Heart right ventricle (tissue), 16 donors: Measurements from ENCODE around the gene DMC1. TPM values are rescaled to one million over a fixed set of nuclear protein-coding genes. Genes with fewer than 3 reads are reported as not detected.

Experiments
- ATAC-seq, 8 donors: fragments of 200-7000 bp; cut with Tn5 transposase; one replicate each; pipeline ENCODE4 v1.9.1; 2020; ENCODE audit warnings: mild to moderate bottlenecking in 8 of 8, moderate library complexity in 8 of 8, moderate number of reproducible peaks in 1 of 8
- DNase-seq, 2 donors: peaks; one replicate each; pipeline ENCODE4 v3.0.0-alpha.2; 2020
- H3K27ac ChIP-seq, 10 donors: fragments of 200-600 bp; sonication (generic) in 2 of 10; one replicate each; pipeline versions ENCODE4 v1.5.0 to v1.8.0; 2020 to 2022; ENCODE audit warnings: mild to moderate bottlenecking in 3 of 10
- H3K27me3 ChIP-seq, 7 donors: fragments of 200-600 bp; one replicate each; pipeline ENCODE4 v1.8.0; 2021 to 2022; ENCODE audit warnings: mild to moderate bottlenecking in 2 of 7
- H3K36me3 ChIP-seq, 9 donors: fragments of 200-600 bp; sonication (generic) in 1 of 9; one replicate each; pipeline versions ENCODE4 v1.5.0 to v1.8.0; 2020 to 2022; ENCODE audit warnings: mild to moderate bottlenecking in 2 of 9
- H3K4me1 ChIP-seq, 9 donors: fragments of 200-600 bp; sonication (generic) in 1 of 9; one replicate each; pipeline versions ENCODE4 v1.5.0 to v1.8.0; 2020 to 2022; ENCODE audit warnings: mild to moderate bottlenecking in 4 of 9
- H3K4me3 ChIP-seq, 10 donors: fragments of 200-600 bp; sonication (generic) in 2 of 10; one replicate each; pipeline versions ENCODE4 v1.5.0 to v1.8.0; 2020 to 2022; ENCODE audit warnings: mild to moderate bottlenecking in 7 of 10, moderate library complexity in 2 of 10
- H3K9me3 ChIP-seq, 11 donors: fragments of 200-600 bp in 10 of 11; sonication (generic) in 2 of 11; one replicate each; pipeline versions ENCODE4 v1.5.0 to v1.8.0; 2013 to 2022; ENCODE audit warnings: mild to moderate bottlenecking in 2 of 11, control low read depth in 1 of 11, moderate library complexity in 1 of 11
- CTCF ChIP-seq, 9 donors: fragments of 200-600 bp; sonication (generic) in 2 of 9; IDR thresholded peaks; one replicate each; pipeline versions ENCODE4 v1.5.0 to v1.8.0; 2021 to 2022; ENCODE audit warnings: antibody characterized with exemption in 9 of 9, mild to moderate bottlenecking in 5 of 9, moderate library complexity in 1 of 9
- WGBS, 2 donors: extraction: QIAGEN DNeasy Blood & Tissue Kit; methylation state at CpG; one replicate each; pipeline ENCODE4 v1.1.7; 2013; ENCODE audit warnings: inconsistent platforms in 1 of 2; 5-methylcytosine and 5-hydroxymethylcytosine counted together
- intact Hi-C, 10 donors: fragments of 100-400 bp; cut with DNase I; formaldehyde crosslinking; loops; one replicate each; pipeline versions ENCODE4 v1.11.1 to v1.14.2; 2022
- polyA plus RNA-seq, 2 donors: library from polyadenylated mRNA; stranded (reverse); fragments of 200-250 nt; gene quantifications; one replicate each; pipeline ENCODE4 v1.2.3, GENCODE V29; 2013
- total RNA-seq, 10 donors: library from RNA; stranded (reverse); fragmentation: NEBNext Ultra II Directional in 3 of 10; extraction: Animal tissue kit (Norgen Biotek cat#: 25700) in 3 of 10; gene quantifications; one replicate each; pipeline versions ENCODE4 v1.2.1 to v1.2.4, GENCODE V29; 2021 to 2023
- donor health status: Arrhythmogenic right ventricular cardiomyopathy.
- donor health status: ischemic (EF 13 %, LVEDD 7.1; RV severe dilation, severe dysfunction).
- donor health status: healthy with polysubstance abuse.
- donor health status: DM: no; HTN: yes; CAD: no.
- donor health status: DM: no; HTN: no; CAD: no.
- donor health status: ischemic (EF 25% LVEDD 6.9; RV normal size, moderate dysfunction).
- donor health status: ischemic (EF 25% LVEDD 5.7; RV mildly dilated, moderate dysfunction).
- donor health status: healthy.
- donor health status: DM: yes; HTN: yes; CAD: no.
- donor health status: Ischemic cardiomyopathy.
- donor health status: ischemic (EF 35%, LVEDD 5.7; RV mildly dilated, moderate dysfunction).
- donor health status: nonischemic (EF 11% LVEDD 7.7; RV severe dilation, severe dysfunction).
- donor health status: DM: yes; HTN: yes; CAD: no.
- donor health status: PGD.
- donor health status: ischemic (EF 29% LVEDD 5.4; RV normal size, mild dysfunction).
- donor health status: nonischemic (EF 23%, LVEDD 6.1; RV moderate dilation, normal function).

DMC1 gene
- total and polyA plus RNA-seq, 12 donors: 0.12 to 3.2 (median 1.3) TPM

DNA sequence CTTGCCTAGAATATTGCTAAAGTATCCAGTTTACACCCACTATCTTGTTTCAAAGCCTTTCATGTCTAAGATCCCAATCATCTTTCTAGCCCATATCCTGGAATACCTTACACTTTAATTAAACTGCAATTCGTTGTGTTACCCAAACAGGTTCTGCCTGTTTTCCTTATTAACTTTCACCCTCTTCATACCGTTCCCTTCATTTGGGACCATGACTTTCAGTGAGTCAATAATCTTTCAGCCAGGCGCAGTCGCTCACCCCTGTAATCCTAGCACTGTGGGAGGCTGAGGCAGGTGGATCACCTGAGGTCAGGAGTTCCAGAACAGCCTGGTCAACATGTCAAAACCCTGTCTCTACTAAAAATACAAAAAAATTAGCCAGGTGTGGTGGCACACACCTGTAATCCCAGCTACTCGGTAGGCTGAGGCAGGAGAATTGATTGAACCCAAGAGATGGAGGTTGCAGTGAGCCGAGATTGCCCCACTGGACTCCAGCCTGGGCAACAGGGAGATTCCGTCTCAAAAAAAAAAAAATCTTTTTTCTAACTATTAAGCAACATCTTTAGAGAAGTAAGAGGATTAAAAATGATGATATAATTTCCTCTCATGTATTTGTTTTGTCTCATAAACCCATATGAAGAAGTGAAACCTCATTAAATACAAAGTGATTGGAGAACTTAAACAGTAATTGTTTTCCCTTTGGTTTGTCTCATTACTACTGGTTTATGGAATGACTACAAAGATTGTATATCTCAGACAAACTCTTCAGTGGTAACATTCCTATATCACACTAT is 20.7 kb downstream of the DMC1 start:
- Histone ChIP-seq H3K4me1 (peaks cover 0 to 10% (median 0%) of the 10 kb centered on the region in 9 donors), H3K27me3 (peaks cover 0 to 75% (median 0%) of the 10 kb centered on the region in 7 donors), H3K4me3 (no peak overlapping the region), H3K9me3 (peaks cover 0 to 3% (median 0%) of the 10 kb centered on the region in 11 donors), H3K36me3 (no peaks in the 10 kb centered on the region), H3K27ac (no peak overlapping the region)
- ATAC-seq (no peak), DNase-seq (no peak)
- intact Hi-C loops: no loop called here
- 93 to 94% methylated on average over 7 of the region's 7 CpGs for WGBS, 2 donors
- TF ChIP-seq CTCF (IDR thresholded peaks at IDR 0.05): no peak

DNA sequence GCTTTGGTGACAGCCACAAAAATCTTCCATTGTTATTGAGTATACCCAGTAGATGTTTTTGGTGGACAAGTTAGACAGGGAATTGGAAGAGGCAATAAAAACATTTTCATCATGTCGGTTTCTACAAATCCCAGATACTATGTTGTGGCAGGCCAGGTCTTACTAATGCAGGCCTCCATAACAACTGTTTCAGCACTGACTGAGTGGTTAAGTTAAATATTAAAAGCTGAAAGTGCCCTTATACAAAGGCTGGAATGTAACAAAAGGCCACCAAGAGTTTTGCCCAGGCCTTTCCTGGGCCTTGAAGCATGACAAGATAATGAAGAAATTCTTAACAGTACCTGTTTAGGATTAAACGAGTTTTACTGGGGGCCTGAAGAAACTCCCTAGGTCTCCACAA is 29.3 kb downstream of the DMC1 start:
- no peaks in the 10 kb centered on the region for H3K4me1 ChIP-seq
- peaks cover 0 to 23% (median 0%) of the 10 kb centered on the region in 11 donors for H3K9me3 ChIP-seq
- no peak overlapping the region for H3K4me3 ChIP-seq
- 87 to 89% methylated on average over 2 of the region's 2 CpGs for WGBS, 2 donors
- TF ChIP-seq CTCF (IDR thresholded peaks at IDR 0.05): no peak
- H3K27ac ChIP-seq: no peak overlapping the region
- no peak for ATAC-seq
- intact Hi-C loops: no loop called here
- no peak for DNase-seq
- no peaks in the 10 kb centered on the region for H3K36me3 ChIP-seq
- H3K27me3 ChIP-seq: peaks cover 0 to 81% (median 0%) of the 10 kb centered on the region in 7 donors

DNA sequence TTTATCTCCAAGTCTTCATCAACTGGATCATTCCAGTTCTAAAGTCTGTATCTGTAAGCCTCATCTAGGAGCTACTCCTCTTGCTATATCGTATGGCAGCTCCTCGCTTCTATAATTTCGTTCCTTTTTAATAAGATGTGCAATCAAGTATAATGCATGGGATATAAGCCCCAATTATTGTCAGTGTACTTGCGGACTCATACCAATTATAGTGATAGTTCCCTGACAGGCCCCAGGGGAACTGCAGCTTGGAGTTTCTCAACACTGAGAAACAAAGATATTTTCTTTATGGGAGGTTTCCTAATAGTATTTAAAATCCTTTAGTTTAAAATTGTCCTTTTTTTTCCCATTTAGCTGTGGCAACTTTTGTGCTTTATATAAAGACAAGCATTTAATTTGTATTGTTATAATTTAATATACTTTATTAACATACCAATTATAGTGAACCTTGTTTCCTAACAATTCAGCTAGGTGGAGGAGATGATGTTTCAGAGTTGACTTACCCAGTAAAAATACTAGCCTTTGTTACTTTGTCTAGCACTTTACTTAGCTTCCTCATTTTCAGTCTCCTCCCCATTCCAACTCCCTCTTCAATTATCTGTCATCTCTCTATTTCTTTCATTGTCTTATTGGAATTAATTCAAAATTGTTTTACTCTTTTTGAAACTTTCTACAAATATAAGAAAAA is 38.6 kb downstream of the DMC1 start:
- Histone ChIP-seq H3K27ac (no peak overlapping the region), H3K9me3 (no peaks in the 10 kb centered on the region), H3K36me3 (no peaks in the 10 kb centered on the region), H3K4me3 (no peak overlapping the region), H3K4me1 (peaks cover 0 to 6% (median 0%) of the 10 kb centered on the region in 9 donors), H3K27me3 (peaks cover 0 to 70% (median 0%) of the 10 kb centered on the region in 7 donors)
- DNase-seq (no peak), ATAC-seq (no peak)
- WGBS, 2 donors: 90 to 93% methylated on average over 4 of the region's 4 CpGs
- intact Hi-C loops: no loop called here
- TF ChIP-seq CTCF (IDR thresholded peaks at IDR 0.05): no peak

DNA sequence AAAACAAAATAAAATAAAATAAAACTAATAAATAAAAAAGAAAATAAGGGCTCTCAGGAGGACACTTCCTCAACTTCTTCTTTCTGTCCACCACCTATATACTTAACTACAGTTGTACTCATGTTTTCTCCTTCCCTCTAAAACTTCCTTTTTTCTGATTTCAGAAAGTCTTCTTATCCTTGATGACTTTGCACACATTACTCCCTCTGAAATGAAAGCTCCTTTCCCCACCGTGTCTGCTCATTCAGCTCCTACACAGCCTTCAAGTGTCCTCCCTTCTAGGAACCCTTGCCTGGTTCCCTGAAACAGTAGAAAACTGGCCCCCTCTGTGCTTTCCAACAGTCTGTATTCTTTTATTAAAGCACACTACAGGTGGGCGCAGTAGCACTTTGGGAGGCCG is 45.6 kb downstream of the DMC1 start:
- intact Hi-C loops: no loop called here
- Histone ChIP-seq H3K4me3 (no peak overlapping the region), H3K36me3 (no peaks in the 10 kb centered on the region), H3K27me3 (peaks cover 0 to 75% (median 5%) of the 10 kb centered on the region in 7 donors), H3K9me3 (no peaks in the 10 kb centered on the region), H3K27ac (no peak overlapping the region), H3K4me1 (no peaks in the 10 kb centered on the region)
- WGBS, 2 donors: 84 to 85% methylated on average over 3 of the region's 3 CpGs
- DNase-seq: no peak
- ATAC-seq: no peak
- TF ChIP-seq CTCF (IDR thresholded peaks at IDR 0.05): no peak
